Measurements from ENCODE around the gene ANKRD13B.

DNA sequence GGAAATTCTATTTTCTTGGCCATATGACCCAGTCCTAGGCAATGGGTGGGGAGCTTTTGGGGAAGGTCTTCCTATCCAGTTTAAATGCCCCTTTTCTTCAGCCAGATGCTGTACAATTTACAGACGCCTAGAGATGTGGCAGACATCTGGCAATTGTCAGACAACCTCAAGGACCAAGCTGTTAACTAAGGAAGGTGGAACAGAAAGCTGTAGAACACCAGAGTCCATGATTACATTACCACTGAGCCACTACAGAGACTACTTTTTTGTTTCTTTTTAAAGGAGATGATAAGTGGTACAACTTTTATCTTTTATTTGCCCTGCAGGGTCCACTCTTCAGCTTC is 50.9 kb downstream of the ANKRD13B start:
- TF ChIP-seq, protein P1, sequence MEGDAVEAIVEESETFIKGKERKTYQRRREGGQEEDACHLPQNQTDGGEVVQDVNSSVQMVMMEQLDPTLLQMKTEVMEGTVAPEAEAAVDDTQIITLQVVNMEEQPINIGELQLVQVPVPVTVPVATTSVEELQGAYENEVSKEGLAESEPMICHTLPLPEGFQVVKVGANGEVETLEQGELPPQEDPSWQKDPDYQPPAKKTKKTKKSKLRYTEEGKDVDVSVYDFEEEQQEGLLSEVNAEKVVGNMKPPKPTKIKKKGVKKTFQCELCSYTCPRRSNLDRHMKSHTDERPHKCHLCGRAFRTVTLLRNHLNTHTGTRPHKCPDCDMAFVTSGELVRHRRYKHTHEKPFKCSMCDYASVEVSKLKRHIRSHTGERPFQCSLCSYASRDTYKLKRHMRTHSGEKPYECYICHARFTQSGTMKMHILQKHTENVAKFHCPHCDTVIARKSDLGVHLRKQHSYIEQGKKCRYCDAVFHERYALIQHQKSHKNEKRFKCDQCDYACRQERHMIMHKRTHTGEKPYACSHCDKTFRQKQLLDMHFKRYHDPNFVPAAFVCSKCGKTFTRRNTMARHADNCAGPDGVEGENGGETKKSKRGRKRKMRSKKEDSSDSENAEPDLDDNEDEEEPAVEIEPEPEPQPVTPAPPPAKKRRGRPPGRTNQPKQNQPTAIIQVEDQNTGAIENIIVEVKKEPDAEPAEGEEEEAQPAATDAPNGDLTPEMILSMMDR (IDR thresholded peaks at IDR 0.05; ENCODE audit: insufficient read depth, low read depth, low read length), result no peak
- TF ChIP-seq EZH2 (IDR thresholded peaks at IDR 0.05; ENCODE audit: insufficient read depth, low read length), result no peak

Data from astrocyte (in vitro differentiated cells and primary cell).